Gastroesophageal sphincter (tissue), 4 donors: ENCODE measurements around the gene PANX2. TPM values are rescaled to one million over a fixed set of nuclear protein-coding genes. Genes with fewer than 3 reads are reported as not detected.

Experiments used
- ATAC-seq: fragments of 150-250 bp; one replicate; pipeline ENCODE4 v1.9.1; 2016; ENCODE audit warnings: mild to moderate bottlenecking, moderate library complexity
- H3K27ac ChIP-seq, 4 donors: fragments of 200-600 bp; sonication (generic) in 3 of 4; 1 replicate in 3 of 4; 2 replicates in 1 of 4; pipeline ENCODE4 v1.5.1; 2016 to 2019
- H3K27me3 ChIP-seq: fragments of 200-600 bp; sonication (generic); one replicate; pipeline ENCODE4 v1.5.1; 2019
- H3K36me3 ChIP-seq, 2 donors: fragments of 200-600 bp; sonication (generic); one replicate each; pipeline ENCODE4 v1.5.1; 2019; ENCODE audit warnings: control low read depth in 1 of 2
- H3K4me1 ChIP-seq, 3 donors: fragments of 200-600 bp; sonication (generic); 1 replicate in 2 of 3; 2 replicates in 1 of 3; pipeline ENCODE4 v1.5.1; 2016 to 2019; ENCODE audit warnings: control low read depth in 2 of 3
- H3K4me3 ChIP-seq, 2 donors: fragments of 200-600 bp; sonication (generic); one replicate each; pipeline ENCODE4 v1.5.1; 2019; ENCODE audit warnings: mild to moderate bottlenecking in 1 of 2, moderate library complexity in 1 of 2
- H3K9me3 ChIP-seq, 3 donors: fragments of 200-600 bp; sonication (generic); one replicate each; pipeline ENCODE4 v1.5.1; 2017 to 2019; ENCODE audit warnings: control low read depth in 2 of 3
- CTCF ChIP-seq, 4 experiments: fragments of 200-600 bp in 2 of 4; fragments of 450-650 bp in 2 of 4; sonication (generic) in 1 of 4; IDR thresholded peaks; one replicate each; pipeline ENCODE4 v1.5.1; 2017 to 2019; ENCODE audit warnings: antibody characterized with exemption in 4 of 4, mild to moderate bottlenecking in 2 of 4, moderate library complexity in 2 of 4
- EP300 ChIP-seq: sonication (generic); formaldehyde crosslinking; IDR thresholded peaks from one replicate; pipeline ENCODE4 v1.6.1; 2017; ENCODE audit warnings: antibody characterized with exemption, mild to moderate bottlenecking
- POLR2A ChIP-seq, 2 donors: fragments of 450-650 bp; IDR thresholded peaks; one replicate each; pipeline ENCODE4 v1.6.1; 2017; ENCODE audit warnings: antibody characterized with exemption in 2 of 2, mild to moderate bottlenecking in 2 of 2, moderate library complexity in 1 of 2
- POLR2AphosphoS5 ChIP-seq: sonication (generic); formaldehyde crosslinking; IDR thresholded peaks from one replicate; pipeline ENCODE4 v1.6.1; 2017; ENCODE audit warnings: antibody characterized with exemption
- WGBS, 2 donors: methylation state at CpG; one replicate each; pipeline ENCODE4 v1.1.5; 2018; ENCODE audit warnings: low coverage in 1 of 2; 5-methylcytosine and 5-hydroxymethylcytosine counted together
- total RNA-seq, 4 donors: library from RNA; depleted of rRNA; stranded (reverse); fragments of >200 nt; gene quantifications; one replicate each; pipeline ENCODE4 v1.1.0, GENCODE V29; 2016

PANX2 gene
- total RNA-seq, 4 donors from 2014 or later, result 0.13 to 0.46 TPM; not detected in 2

DNA sequence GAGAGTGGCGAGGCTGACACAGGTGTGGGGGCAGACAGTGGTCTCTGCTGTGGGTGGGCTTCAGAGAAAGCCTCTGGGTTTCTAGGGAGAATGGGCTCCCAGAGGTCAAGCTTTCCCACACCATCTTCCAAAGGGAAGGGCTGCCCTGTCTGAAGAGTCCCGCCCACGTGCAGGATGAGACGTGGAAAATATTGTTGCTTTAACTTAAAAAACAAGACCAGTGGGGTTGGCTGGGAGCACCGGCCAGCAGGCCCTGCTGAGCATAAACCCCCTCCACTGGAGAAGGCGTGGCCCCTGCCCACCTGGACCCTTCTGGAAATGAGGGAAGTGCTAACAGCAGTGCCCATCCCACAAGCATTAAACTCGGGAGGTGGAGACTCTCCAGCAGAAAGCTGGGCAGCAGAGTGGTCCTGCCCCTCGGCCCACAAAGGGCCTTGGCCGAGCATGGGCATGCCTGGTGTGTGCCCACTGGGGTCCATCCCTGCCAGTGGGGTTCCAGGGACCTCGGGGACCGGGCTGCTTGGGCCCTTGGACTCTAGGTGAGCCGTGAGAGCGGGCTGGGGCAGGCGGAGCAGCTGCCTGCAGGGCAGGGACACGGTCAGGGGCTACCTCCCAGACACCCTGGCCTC lies 45.6 kb downstream of the PANX2 start:
- Histone ChIP-seq H3K4me1 (peaks cover 0 to 24% (median 0%) of the 10 kb centered on the region in 3 donors), H3K27me3 (no peaks in the 10 kb centered on the region), H3K36me3 (peaks cover 0 to 97% of the 10 kb centered on the region in 2 donors), H3K27ac (no peak overlapping the region), H3K9me3 (no peaks in the 10 kb centered on the region), H3K4me3 (no peak overlapping the region)
- TF ChIP-seq CTCF (IDR thresholded peaks at IDR 0.05) (no peak), POLR2AphosphoS5 (no peak), EP300 (no peak), POLR2A (IDR thresholded peaks at IDR 0.05) (no peak)
- 67% methylated on average over 3 of the region's 15 CpGs; no CpG with 5 or more reads in 1 of the 2 donors for WGBS, 2 donors
- ATAC-seq, result no peak

DNA sequence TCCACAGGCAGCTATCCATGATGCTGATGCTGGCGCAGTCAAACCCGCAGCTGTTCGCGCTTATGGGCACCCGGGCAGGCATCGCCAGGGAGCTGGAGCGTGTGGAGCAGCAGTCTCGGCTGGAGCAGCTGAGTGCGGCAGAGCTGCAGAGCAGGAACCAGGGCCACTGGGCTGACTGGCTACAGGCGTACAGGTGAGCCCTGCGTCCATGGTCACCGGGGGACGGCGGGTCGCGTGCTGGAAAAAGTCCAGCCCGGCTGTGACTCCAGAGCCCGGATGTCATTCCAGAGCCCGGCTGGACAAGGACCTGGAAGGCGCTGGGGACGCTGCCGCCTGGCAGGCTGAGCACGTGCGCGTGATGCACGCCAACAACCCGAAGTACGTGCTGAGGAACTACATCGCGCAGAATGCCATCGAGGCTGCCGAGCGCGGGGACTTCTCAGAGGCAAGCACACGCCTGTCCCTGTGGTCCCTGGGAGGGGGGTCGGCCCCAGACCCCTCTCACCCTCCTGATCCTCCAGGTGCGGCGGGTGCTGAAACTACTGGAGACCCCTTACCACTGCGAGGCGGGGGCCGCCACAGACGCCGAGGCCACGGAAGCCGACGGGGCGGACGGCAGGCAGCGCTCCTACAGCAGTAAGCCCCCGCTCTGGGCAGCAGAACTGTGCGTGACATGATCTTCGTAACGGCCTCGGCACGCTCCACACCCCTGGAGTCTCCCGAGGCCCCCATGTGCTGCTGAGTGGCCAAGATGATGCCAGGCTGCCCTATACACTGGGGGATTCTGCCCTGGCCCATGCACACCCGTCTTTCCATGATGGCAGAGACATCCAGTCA lies 46.4 kb downstream of the PANX2 start:
- TF ChIP-seq EP300, result no peak
- TF ChIP-seq CTCF (IDR thresholded peaks at IDR 0.05), result no peak
- TF ChIP-seq POLR2AphosphoS5, result no peak
- no peak for TF ChIP-seq POLR2A (IDR thresholded peaks at IDR 0.05)
- no peak for ATAC-seq
- Histone ChIP-seq H3K27me3 (no peaks in the 10 kb centered on the region), H3K4me3 (no peak overlapping the region), H3K36me3 (peaks cover 0 to 97% of the 10 kb centered on the region in 2 donors), H3K9me3 (no peaks in the 10 kb centered on the region), H3K27ac (no peak overlapping the region), H3K4me1 (peaks cover 0 to 24% (median 0%) of the 10 kb centered on the region in 3 donors)
- WGBS, 2 donors, result 90% methylated on average over 2 of the region's 57 CpGs; no CpG with 5 or more reads in 1 of the 2 donors

DNA sequence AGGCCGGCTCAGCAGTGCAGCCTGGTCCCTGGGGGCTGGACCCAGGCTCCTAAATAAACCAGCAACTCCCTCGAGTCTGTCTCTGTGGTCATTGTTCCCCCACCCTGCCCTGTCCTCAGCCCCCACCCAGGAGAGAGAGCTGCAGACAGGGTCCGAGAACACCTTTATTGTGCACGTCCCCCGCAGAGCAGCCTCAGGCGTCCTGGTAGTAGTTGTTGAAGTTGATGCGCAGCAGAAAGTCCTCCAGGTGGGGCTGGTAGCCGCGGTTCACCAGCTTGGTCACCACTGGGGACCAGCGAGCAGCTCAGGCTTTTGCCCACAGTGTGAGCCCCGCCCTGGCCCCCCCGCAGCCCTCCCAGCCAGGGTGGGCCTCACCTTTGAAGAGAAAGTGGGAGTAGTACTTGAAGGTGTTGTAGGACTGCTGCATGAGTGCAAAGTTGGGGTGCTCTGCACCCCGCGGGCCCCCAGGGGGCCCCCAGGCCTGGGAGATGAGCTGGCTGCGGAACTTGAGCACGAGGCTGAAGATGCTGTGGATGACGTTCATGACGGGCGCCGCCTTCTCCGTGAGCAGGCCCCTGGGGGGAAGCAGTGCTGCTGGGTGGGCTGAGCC lies 47.1 kb downstream of the PANX2 start:
- Histone ChIP-seq H3K4me1 (peaks cover 0 to 24% (median 0%) of the 10 kb centered on the region in 3 donors), H3K4me3 (no peak overlapping the region), H3K27me3 (no peaks in the 10 kb centered on the region), H3K9me3 (no peaks in the 10 kb centered on the region), H3K36me3 (peaks cover 0 to 97% of the 10 kb centered on the region in 2 donors), H3K27ac (no peak overlapping the region)
- WGBS, 2 donors, result 90 to 100% methylated on average over 1 to 2 of the region's 21 CpGs
- no peak for TF ChIP-seq POLR2A (IDR thresholded peaks at IDR 0.05)
- no peak for TF ChIP-seq CTCF (IDR thresholded peaks at IDR 0.05)
- TF ChIP-seq POLR2AphosphoS5, result no peak
- no peak for TF ChIP-seq EP300
- ATAC-seq, result no peak

DNA sequence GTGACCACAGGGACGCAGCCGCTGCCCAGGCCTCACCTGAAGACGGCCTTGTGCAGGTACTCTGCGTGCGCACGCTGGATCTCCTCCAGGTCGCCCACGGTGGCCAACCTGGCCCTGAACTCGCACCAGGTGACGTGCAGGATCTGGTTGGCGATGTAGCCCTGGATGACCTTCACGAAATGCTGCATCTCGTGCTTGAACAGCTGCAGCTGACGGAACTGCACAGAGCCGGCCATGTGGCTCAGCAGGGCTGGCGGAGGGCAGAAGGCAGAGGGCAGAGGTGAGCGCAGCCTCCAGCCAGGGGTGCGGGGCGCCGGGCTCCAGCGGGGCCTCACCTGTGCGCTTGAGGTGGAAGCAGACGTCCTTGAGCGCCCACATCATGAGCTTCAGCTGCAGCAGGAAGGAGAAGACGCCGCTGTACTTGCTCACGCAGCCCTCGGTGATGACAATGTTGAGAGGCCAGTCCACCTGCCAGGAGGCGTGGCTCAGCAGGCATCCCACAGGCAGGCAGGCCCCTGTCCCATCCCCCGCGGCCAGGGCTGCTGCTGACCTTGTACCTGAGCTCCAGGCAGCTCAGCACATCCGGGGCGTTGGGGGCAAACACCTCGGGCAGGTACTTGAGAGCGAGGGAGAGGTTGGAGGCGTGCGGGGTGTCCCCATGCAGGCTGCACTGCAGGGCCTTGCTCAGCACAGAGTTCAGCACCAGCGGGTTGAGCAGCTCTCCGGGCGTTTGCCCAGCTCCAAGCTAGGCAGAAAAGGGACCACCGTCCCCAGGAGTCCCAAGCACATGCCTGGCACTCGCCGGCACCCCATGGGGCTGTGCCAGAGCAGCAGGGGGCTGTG lies 47.8 kb downstream of the PANX2 start:
- 80% methylated on average over 1 of the region's 43 CpGs; no CpG with 5 or more reads in 1 of the 2 donors for WGBS, 2 donors
- no peaks in the 10 kb centered on the region for H3K27me3 ChIP-seq

More for the DNA sequence above, 47.8 kb downstream of the PANX2 start:
- H3K9me3 ChIP-seq, result no peaks in the 10 kb centered on the region
- peaks cover 0 to 97% of the 10 kb centered on the region in 2 donors for H3K36me3 ChIP-seq
- H3K4me3 ChIP-seq, result no peak overlapping the region
- no peak for ATAC-seq
- no peak overlapping the region for H3K27ac ChIP-seq
- no peak for TF ChIP-seq CTCF (IDR thresholded peaks at IDR 0.05)
- no peak for TF ChIP-seq EP300
- no peak for TF ChIP-seq POLR2A (IDR thresholded peaks at IDR 0.05)
- no peak for TF ChIP-seq POLR2AphosphoS5
- peaks cover 0 to 24% (median 0%) of the 10 kb centered on the region in 3 donors for H3K4me1 ChIP-seq
